SK-N-MC (cell line): ENCODE results near the gene GTSF1L.

Experiments used
- EZH2 ChIP-seq: fragments of 200-600 bp; sonication (generic); IDR thresholded peaks from one replicate; pipeline ENCODE4 v1.6.1; 2017; ENCODE audit warnings: antibody characterized with exemption
- FOXP2 ChIP-seq: optimal IDR thresholded peaks from 2 replicates; pipeline ENCODE3; 2011; ENCODE audit warnings: mild to moderate bottlenecking, moderate library complexity; ENCODE audit not compliant: insufficient read depth; ENCODE audit errors: extremely low read length, control extremely low read depth
- POLR2AphosphoS5 ChIP-seq: IDR thresholded peaks from 2 replicates; pipeline ENCODE4 v1.6.1; 2012; ENCODE audit warnings: mild to moderate bottlenecking, low read depth, low read length, borderline replicate concordance

DNA sequence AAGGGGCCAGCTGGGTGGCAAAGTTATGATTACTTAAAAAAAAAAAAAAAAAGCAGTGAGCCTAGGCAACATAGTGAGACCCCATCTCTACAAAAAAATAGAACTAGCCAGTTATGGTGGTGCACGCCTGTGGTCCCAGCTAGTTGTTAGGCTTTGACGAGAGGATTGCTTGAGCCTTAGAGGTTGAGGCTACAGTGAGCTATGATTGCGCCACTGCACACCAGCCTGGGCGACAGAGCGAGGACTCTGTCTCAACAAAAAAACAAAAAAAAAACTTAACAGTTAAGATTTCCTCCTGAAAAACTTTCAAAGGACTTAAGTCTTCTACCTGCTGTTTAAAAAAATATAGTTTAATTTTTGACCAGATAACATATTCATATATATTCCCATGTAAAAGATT, 2.4 kb downstream of the GTSF1L start:
- no peak for TF ChIP-seq EZH2
- no peak for TF ChIP-seq FOXP2
- TF ChIP-seq POLR2AphosphoS5: no peak
